H1 (cell line): ENCODE measurements around the gene TAL2. TPM values are rescaled to one million over a fixed set of nuclear protein-coding genes. Genes with fewer than 3 reads are reported as not detected.

Source experiments
- CTCF ChIA-PET: fragments of 300-600 bp; sonication (Branson Sonifier 250); formaldehyde crosslinking; loops from one replicate; lab custom pipeline; 2021; ENCODE audit not compliant: partially characterized antibody; lab: Charles Lee
- POLR2A ChIA-PET: fragments of 300-600 bp; sonication (Branson Sonifier 250); formaldehyde crosslinking; loops from one replicate; lab custom pipeline; 2021; ENCODE audit warnings: inconsistent platforms; ENCODE audit not compliant: partially characterized antibody; lab: Charles Lee
- DNase-seq, 2 experiments: peaks; one replicate each; pipeline versions ENCODE4 v3.0.0 to v3.0.0-alpha.2; 2010 to 2022; ENCODE audit warnings: low spot score in 2 of 2, low read depth in 1 of 2, mixed read lengths in 1 of 2
- FAIRE-seq: peaks from 2 replicates; lab custom pipeline; 2011; peaks lifted over from hg19 to GRCh38; lab: Jason Lieb, UNC
- H2AFZ ChIP-seq: 2 replicates; pipeline ENCODE4 v1.8.1; 2012; ENCODE audit warnings: low read length, inconsistent platforms
- H2AK5ac ChIP-seq: 2 replicates; pipeline ENCODE4 v1.6.1; 2013; ENCODE audit warnings: low read depth, low read length
- H2BK120ac ChIP-seq: replicated peaks from 2 replicates; pipeline ENCODE3; 2013; ENCODE audit warnings: low read depth, low read length, inconsistent platforms
- H2BK12ac ChIP-seq: 2 replicates; pipeline ENCODE4 v1.6.1; 2013; ENCODE audit warnings: low read depth, low read length
- H2BK15ac ChIP-seq: 2 replicates; pipeline ENCODE4 v1.6.1; 2013; ENCODE audit warnings: low read length
- H2BK20ac ChIP-seq: 2 replicates; pipeline ENCODE4 v1.6.1; 2013; ENCODE audit warnings: low read length
- H2BK5ac ChIP-seq: 2 replicates; pipeline ENCODE4 v1.6.1; 2013; ENCODE audit warnings: low read depth, low read length
- H3K14ac ChIP-seq: 2 replicates; pipeline ENCODE4 v1.6.1; 2013; ENCODE audit warnings: inconsistent platforms; ENCODE audit not compliant: insufficient read length
- H3K18ac ChIP-seq: 2 replicates; pipeline ENCODE4 v1.6.1; 2013; ENCODE audit warnings: low read length; ENCODE audit errors: extremely low read depth
- H3K23ac ChIP-seq: 2 replicates; pipeline ENCODE4 v1.6.1; 2013; ENCODE audit warnings: inconsistent platforms; ENCODE audit not compliant: insufficient read length
- H3K23me2 ChIP-seq: 2 replicates; pipeline ENCODE4 v1.6.1; 2013; ENCODE audit warnings: low read depth, low read length
- H3K27ac ChIP-seq: 2 replicates; pipeline ENCODE4 v1.6.1; 2011; ENCODE audit warnings: low read depth, low read length, inconsistent platforms
- H3K27me3 ChIP-seq, 4 experiments: replicated peaks in 1 of 4; 1 replicate in 1 of 4; 2 replicates in 3 of 4; pipeline versions ENCODE4 v1.6.1 to v1.8.1; 2011 to 2013; ENCODE audit warnings: low read length in 3 of 4, mild to moderate bottlenecking in 3 of 4, inconsistent platforms in 2 of 4, mixed read lengths in 2 of 4, moderate library complexity in 1 of 4; ENCODE audit not compliant: control insufficient read depth in 3 of 4, insufficient read depth in 3 of 4; ENCODE audit errors: extremely low read depth in 1 of 4
- H3K36me3 ChIP-seq, 4 experiments: 2 replicates each; pipeline versions ENCODE4 v1.6.1 to v1.8.1; 2011 to 2013; ENCODE audit warnings: mild to moderate bottlenecking in 4 of 4, low read length in 3 of 4, moderate library complexity in 2 of 4, control low read depth in 1 of 4, inconsistent platforms in 1 of 4; ENCODE audit not compliant: insufficient read depth in 4 of 4, control insufficient read depth in 2 of 4
- H3K4ac ChIP-seq: replicated peaks from 2 replicates; pipeline ENCODE3; 2013; ENCODE audit warnings: low read length, low read depth, mixed read lengths, inconsistent platforms; ENCODE audit not compliant: insufficient read length
- H3K4me1 ChIP-seq, 4 experiments: replicated peaks in 1 of 4; 1 replicate in 1 of 4; 2 replicates in 3 of 4; pipeline versions ENCODE4 v1.6.1 to v1.8.1; 2011 to 2013; ENCODE audit warnings: low read length in 3 of 4, inconsistent platforms in 2 of 4, mixed read lengths in 1 of 4; ENCODE audit not compliant: insufficient read depth in 4 of 4, control insufficient read depth in 3 of 4
- H3K4me2 ChIP-seq, 2 experiments: 2 replicates each; pipeline versions ENCODE4 v1.6.1 to v1.8.1; 2011 to 2013; ENCODE audit warnings: low read depth in 2 of 2, low read length in 2 of 2, control low read depth in 1 of 2, inconsistent platforms in 1 of 2, mild to moderate bottlenecking in 1 of 2; ENCODE audit not compliant: insufficient read depth in 1 of 2
- H3K4me3 ChIP-seq, 4 experiments: fragments of 200-600, 300-600 bp in 1 of 4; sonication (generic), shearing (Covaris generic), sonication (Bioruptor Twin) in 1 of 4; 2 replicates each; pipeline versions ENCODE4 v1.5.1 to v1.8.1; 2011 to 2016; ENCODE audit warnings: low read length in 4 of 4, low read depth in 3 of 4, control low read depth in 2 of 4, inconsistent platforms in 2 of 4, mild to moderate bottlenecking in 2 of 4, mixed read lengths in 1 of 4, moderate library complexity in 1 of 4; ENCODE audit not compliant: insufficient read depth in 2 of 4; ENCODE audit errors: extremely low read depth in 1 of 4
- H3K56ac ChIP-seq: replicated peaks from 2 replicates; pipeline ENCODE3; 2013; ENCODE audit warnings: low read depth, mild to moderate bottlenecking, mixed read lengths, low read length, inconsistent platforms; ENCODE audit not compliant: insufficient read length
- H3K79me1 ChIP-seq: 2 replicates; pipeline ENCODE4 v1.6.1; 2013; ENCODE audit warnings: low read depth, low read length, control low read depth
- H3K79me2 ChIP-seq, 2 experiments: 2 replicates each; pipeline versions ENCODE4 v1.6.1 to v1.8.1; 2012 to 2013; ENCODE audit warnings: low read length in 2 of 2, mild to moderate bottlenecking in 2 of 2, inconsistent platforms in 1 of 2; ENCODE audit not compliant: insufficient read depth in 2 of 2, control insufficient read depth in 1 of 2
- H3K9ac ChIP-seq, 4 experiments: replicated peaks in 1 of 4; 1 replicate in 1 of 4; 2 replicates in 3 of 4; pipeline versions ENCODE4 v1.6.1 to v1.8.1; 2011 to 2013; ENCODE audit warnings: low read depth in 3 of 4, low read length in 3 of 4, control low read depth in 2 of 4, mild to moderate bottlenecking in 2 of 4, moderate library complexity in 2 of 4, inconsistent platforms in 1 of 4; ENCODE audit errors: extremely low read depth in 1 of 4
- H3K9me3 ChIP-seq, 2 experiments: 2 replicates each; pipeline versions ENCODE4 v1.6.1 to v1.8.1; 2012 to 2013; ENCODE audit warnings: mild to moderate bottlenecking in 2 of 2, moderate library complexity in 2 of 2, control low read depth in 1 of 2, inconsistent platforms in 1 of 2, low read depth in 1 of 2, low read length in 1 of 2, mixed read lengths in 1 of 2; ENCODE audit not compliant: insufficient read depth in 2 of 2
- H4K20me1 ChIP-seq, 2 experiments: replicated peaks in 1 of 2; 2 replicates each; pipeline versions ENCODE3 to v1.8.1; 2011 to 2013; ENCODE audit warnings: inconsistent platforms in 2 of 2, low read length in 2 of 2, mild to moderate bottlenecking in 1 of 2; ENCODE audit not compliant: insufficient read depth in 2 of 2, control insufficient read depth in 1 of 2
- H4K5ac ChIP-seq: 2 replicates; pipeline ENCODE4 v1.6.1; 2013; ENCODE audit warnings: low read length, low read depth, mixed read lengths, inconsistent platforms; ENCODE audit not compliant: insufficient read length
- H4K8ac ChIP-seq: 2 replicates; pipeline ENCODE4 v1.8.0; 2013; ENCODE audit warnings: mild to moderate bottlenecking, moderate library complexity, low read length, inconsistent platforms; ENCODE audit not compliant: insufficient read depth; ENCODE audit errors: extremely low read depth
- H4K91ac ChIP-seq: replicated peaks from 2 replicates; pipeline ENCODE3; 2013; ENCODE audit warnings: low read length, mixed read lengths, inconsistent platforms; ENCODE audit not compliant: insufficient read length
- WGBS, 2 experiments: shearing (Covaris generic) in 1 of 2; methylation state at CpG; one replicate each; pipeline versions ENCODE4 v1.1.6 to v1.1.7; 2013 to 2015; ENCODE audit warnings: low lambda C conversion rate in 2 of 2, mixed read lengths in 2 of 2, inconsistent platforms in 1 of 2, low coverage in 1 of 2, missing lambda C conversion rate in 1 of 2; ENCODE audit not compliant: insufficient replicate concordance in 2 of 2, insufficient coverage in 1 of 2, insufficient read length in 1 of 2; ENCODE audit errors: extremely low coverage in 1 of 2, missing lambda C conversion rate in 1 of 2; 5-methylcytosine and 5-hydroxymethylcytosine counted together
- polyA plus RNA-seq, 7 experiments: library from polyadenylated mRNA; depleted of rRNA in 3 of 7; stranded (reverse) in 5 of 7; unstranded in 2 of 7; fragments of >200 nt in 5 of 7; fragments of 200-250 nt in 2 of 7; gene quantifications; 1 replicate in 5 of 7; 2 replicates in 1 of 7; 4 replicates in 1 of 7; pipeline versions ENCODE4 v1.2.1 to v1.2.3, GENCODE V29; 2011 to 2013; ENCODE audit warnings: missing spikeins in 2 of 7, mixed read lengths in 2 of 7
- total RNA-seq: library from RNA; stranded (reverse); fragmentation: NEBNext Ultra II Directional; extraction: Animal tissue kit (Norgen Biotek cat#: 25700); gene quantifications from 2 replicates; pipeline ENCODE4 v1.2.1, GENCODE V29; 2021

The TAL2 gene
- total and polyA plus RNA-seq, 2 of the 8 experiments (the other 6 are each of a cell fraction or from before 2014, with no cell fraction given) = 0.65 to 0.82 TPM

- no peak overlapping the region for H3K4me3 ChIP-seq
- no peak overlapping the region for H2AK5ac ChIP-seq
- POLR2A ChIA-PET = no interaction called here
- H2BK12ac ChIP-seq = no peak overlapping the region
- no peaks in the 10 kb centered on the region for H3K79me2 ChIP-seq
- H2BK15ac ChIP-seq = no peak overlapping the region
- CTCF ChIA-PET = interaction anchor here (0.8 to 3.8 kb wide), 2 partner anchors 9 to 85 kb away, joined by 3 to 15 read pairs; no protein-coding TSS in a partner anchor
- FAIRE-seq = no peak
- H3K23me2 ChIP-seq = no peaks in the 10 kb centered on the region
- no peak overlapping the region for H3K14ac ChIP-seq
- no peak overlapping the region for H3K9ac ChIP-seq
- WGBS, 2 experiments = 89% methylated on average over 3 of the region's 3 CpGs; no CpG with 5 or more reads in 1 of the 2 experiments
- no peaks in the 10 kb centered on the region for H3K4me1 ChIP-seq
- H2BK5ac ChIP-seq = no peak overlapping the region
- H3K4me2 ChIP-seq = no peak overlapping the region
- H2AFZ ChIP-seq = no peak overlapping the region
- no peaks in the 10 kb centered on the region for H3K9me3 ChIP-seq
- no peaks in the 10 kb centered on the region for H3K79me1 ChIP-seq
- H2BK20ac ChIP-seq = no peak overlapping the region
- no peaks in the 10 kb centered on the region for H3K27me3 ChIP-seq
- no peak overlapping the region for H4K5ac ChIP-seq
- H4K20me1 ChIP-seq = no peaks in the 10 kb centered on the region
- H3K18ac ChIP-seq = no peak overlapping the region
- no peak overlapping the region for H3K4ac ChIP-seq
- no peak overlapping the region for H3K56ac ChIP-seq
- no peak overlapping the region for H4K8ac ChIP-seq
- no peak overlapping the region for H2BK120ac ChIP-seq
- DNase-seq = no peak
- no peaks in the 10 kb centered on the region for H3K36me3 ChIP-seq
- H4K91ac ChIP-seq = no peak overlapping the region
- H3K23ac ChIP-seq = no peak overlapping the region
- no peak overlapping the region for H3K27ac ChIP-seq
Measured at GRCh38 chr9:105633411-105633810, 28.8 kb upstream of the TAL2 start.
